Measurements from ENCODE around the gene NCAPD3. TPM values are rescaled to one million over a fixed set of nuclear protein-coding genes. Genes with fewer than 3 reads are reported as not detected.

Gene NCAPD3
- total and polyA plus RNA-seq, 2 of the 13 experiments (the other 11 are each of a cell fraction or from before 2014, with no cell fraction given) = 20.7 to 25.6 TPM

DNA sequence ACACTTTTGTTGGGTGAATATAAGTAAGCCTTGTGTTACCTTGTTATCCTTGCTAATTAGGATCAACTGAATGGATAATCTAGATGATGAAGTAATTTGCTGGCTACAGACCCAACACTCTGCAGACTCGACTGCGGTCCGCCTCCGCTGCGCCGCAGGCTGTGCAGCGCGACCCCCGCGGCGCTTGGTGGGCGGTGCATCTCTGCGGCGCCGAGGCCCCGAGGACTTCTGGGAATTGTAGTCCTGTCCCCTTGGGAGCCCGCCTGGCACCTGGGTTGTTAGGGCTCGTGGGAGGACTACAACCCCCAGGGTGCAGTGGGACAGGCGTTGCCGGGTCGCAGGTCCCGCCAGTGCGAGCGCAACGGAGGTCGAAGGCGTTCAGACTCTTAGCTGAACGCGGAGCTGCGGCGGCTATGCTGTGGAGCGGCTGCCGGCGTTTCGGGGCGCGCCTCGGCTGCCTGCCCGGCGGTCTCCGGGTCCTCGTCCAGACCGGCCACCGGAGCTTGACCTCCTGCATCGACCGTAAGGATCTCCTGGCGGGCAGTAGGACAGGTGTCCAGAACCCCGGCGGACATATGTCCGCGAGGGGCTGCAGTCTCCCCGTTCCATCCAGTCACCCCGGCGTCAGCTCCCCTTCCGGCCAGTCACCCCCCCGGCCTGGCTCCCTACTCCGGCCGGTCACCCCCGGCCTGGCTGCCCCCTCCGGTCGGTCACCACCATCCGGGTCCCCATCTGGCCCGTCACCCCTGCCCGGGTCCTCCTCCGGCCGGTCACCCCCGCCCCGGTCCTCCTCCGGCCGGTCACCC is 29.6 kb upstream of the NCAPD3 start, which contains the start of the genes ACAD8 and THYN1 (continued):
- TF ChIP-seq, protein P1, sequence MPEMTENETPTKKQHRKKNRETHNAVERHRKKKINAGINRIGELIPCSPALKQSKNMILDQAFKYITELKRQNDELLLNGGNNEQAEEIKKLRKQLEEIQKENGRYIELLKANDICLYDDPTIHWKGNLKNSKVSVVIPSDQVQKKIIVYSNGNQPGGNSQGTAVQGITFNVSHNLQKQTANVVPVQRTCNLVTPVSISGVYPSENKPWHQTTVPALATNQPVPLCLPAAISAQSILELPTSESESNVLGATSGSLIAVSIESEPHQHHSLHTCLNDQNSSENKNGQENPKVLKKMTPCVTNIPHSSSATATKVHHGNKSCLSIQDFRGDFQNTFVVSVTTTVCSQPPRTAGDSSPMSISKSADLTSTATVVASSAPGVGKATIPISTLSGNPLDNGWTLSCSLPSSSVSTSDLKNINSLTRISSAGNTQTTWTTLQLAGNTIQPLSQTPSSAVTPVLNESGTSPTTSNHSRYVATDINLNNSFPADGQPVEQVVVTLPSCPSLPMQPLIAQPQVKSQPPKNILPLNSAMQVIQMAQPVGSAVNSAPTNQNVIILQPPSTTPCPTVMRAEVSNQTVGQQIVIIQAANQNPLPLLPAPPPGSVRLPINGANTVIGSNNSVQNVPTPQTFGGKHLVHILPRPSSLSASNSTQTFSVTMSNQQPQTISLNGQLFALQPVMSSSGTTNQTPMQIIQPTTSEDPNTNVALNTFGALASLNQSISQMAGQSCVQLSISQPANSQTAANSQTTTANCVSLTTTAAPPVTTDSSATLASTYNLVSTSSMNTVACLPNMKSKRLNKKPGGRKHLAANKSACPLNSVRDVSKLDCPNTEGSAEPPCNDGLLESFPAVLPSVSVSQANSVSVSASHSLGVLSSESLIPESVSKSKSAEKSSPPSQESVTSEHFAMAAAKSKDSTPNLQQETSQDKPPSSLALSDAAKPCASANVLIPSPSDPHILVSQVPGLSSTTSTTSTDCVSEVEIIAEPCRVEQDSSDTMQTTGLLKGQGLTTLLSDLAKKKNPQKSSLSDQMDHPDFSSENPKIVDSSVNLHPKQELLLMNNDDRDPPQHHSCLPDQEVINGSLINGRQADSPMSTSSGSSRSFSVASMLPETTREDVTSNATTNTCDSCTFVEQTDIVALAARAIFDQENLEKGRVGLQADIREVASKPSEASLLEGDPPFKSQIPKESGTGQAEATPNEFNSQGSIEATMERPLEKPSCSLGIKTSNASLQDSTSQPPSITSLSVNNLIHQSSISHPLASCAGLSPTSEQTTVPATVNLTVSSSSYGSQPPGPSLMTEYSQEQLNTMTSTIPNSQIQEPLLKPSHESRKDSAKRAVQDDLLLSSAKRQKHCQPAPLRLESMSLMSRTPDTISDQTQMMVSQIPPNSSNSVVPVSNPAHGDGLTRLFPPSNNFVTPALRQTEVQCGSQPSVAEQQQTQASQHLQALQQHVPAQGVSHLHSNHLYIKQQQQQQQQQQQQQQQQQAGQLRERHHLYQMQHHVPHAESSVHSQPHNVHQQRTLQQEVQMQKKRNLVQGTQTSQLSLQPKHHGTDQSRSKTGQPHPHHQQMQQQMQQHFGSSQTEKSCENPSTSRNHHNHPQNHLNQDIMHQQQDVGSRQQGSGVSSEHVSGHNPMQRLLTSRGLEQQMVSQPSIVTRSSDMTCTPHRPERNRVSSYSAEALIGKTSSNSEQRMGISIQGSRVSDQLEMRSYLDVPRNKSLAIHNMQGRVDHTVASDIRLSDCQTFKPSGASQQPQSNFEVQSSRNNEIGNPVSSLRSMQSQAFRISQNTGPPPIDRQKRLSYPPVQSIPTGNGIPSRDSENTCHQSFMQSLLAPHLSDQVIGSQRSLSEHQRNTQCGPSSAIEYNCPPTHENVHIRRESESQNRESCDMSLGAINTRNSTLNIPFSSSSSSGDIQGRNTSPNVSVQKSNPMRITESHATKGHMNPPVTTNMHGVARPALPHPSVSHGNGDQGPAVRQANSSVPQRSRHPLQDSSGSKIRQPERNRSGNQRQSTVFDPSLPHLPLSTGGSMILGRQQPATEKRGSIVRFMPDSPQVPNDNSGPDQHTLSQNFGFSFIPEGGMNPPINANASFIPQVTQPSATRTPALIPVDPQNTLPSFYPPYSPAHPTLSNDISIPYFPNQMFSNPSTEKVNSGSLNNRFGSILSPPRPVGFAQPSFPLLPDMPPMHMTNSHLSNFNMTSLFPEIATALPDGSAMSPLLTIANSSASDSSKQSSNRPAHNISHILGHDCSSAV (CRISPR knock-in tag; IDR thresholded peaks at IDR 0.05; ENCODE audit: borderline replicate concordance) = no peak
- TF ChIP-seq ZNF672 (CRISPR knock-in tag; IDR thresholded peaks at IDR 0.05) (no peak), ZSCAN12 (CRISPR knock-in tag; IDR thresholded peaks at IDR 0.05) (no peak), TRIM24 (CRISPR knock-in tag; IDR thresholded peaks at IDR 0.05) (no peak), SUZ12 (IDR thresholded peaks at IDR 0.05; ENCODE audit: low read depth, low read length) (peak; percentile 93), HMGA1 (CRISPR knock-in tag; conservative IDR thresholded peaks at IDR 0.05) (no peak), CHCHD3 (CRISPR knock-in tag; IDR thresholded peaks at IDR 0.05) (no peak), FOXM1 (CRISPR knock-in tag; IDR thresholded peaks at IDR 0.05) (no peak), TAF1 (CRISPR knock-in tag; IDR thresholded peaks at IDR 0.05) (peak; percentile 91), ZC3H4 (CRISPR knock-in tag; IDR thresholded peaks at IDR 0.05; ENCODE audit: borderline replicate concordance) (no peak), TBL1XR1 (IDR thresholded peaks at IDR 0.05; ENCODE audit: borderline replicate concordance, low read length, partially characterized antibody) (no peak), SSRP1 (CRISPR knock-in tag; IDR thresholded peaks at IDR 0.05) (no peak), ARNTL (CRISPR knock-in tag; IDR thresholded peaks at IDR 0.05) (no peak), ZNF644 (CRISPR knock-in tag; IDR thresholded peaks at IDR 0.05; ENCODE audit: low read depth) (no peak), NR2C2 (CRISPR knock-in tag; IDR thresholded peaks at IDR 0.05; ENCODE audit: borderline replicate concordance) (peak; percentile 99), ZNF335 (CRISPR knock-in tag; IDR thresholded peaks at IDR 0.05) (peak; percentile 81), RBM39 (IDR thresholded peaks at IDR 0.05; ENCODE audit: low read depth, low read length, poor library complexity, severe bottlenecking) (peak; percentile 27), CENPT (CRISPR knock-in tag; IDR thresholded peaks at IDR 0.05; ENCODE audit: low read depth) (no peak), CBFB (CRISPR knock-in tag; IDR thresholded peaks at IDR 0.05) (no peak)
- TF ChIP-seq, protein P2, sequence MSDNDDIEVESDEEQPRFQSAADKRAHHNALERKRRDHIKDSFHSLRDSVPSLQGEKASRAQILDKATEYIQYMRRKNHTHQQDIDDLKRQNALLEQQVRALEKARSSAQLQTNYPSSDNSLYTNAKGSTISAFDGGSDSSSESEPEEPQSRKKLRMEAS (IDR thresholded peaks at IDR 0.05) = peak; percentile 29
- TF ChIP-seq, protein P3, sequence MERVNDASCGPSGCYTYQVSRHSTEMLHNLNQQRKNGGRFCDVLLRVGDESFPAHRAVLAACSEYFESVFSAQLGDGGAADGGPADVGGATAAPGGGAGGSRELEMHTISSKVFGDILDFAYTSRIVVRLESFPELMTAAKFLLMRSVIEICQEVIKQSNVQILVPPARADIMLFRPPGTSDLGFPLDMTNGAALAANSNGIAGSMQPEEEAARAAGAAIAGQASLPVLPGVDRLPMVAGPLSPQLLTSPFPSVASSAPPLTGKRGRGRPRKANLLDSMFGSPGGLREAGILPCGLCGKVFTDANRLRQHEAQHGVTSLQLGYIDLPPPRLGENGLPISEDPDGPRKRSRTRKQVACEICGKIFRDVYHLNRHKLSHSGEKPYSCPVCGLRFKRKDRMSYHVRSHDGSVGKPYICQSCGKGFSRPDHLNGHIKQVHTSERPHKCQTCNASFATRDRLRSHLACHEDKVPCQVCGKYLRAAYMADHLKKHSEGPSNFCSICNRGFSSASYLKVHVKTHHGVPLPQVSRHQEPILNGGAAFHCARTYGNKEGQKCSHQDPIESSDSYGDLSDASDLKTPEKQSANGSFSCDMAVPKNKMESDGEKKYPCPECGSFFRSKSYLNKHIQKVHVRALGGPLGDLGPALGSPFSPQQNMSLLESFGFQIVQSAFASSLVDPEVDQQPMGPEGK (CRISPR knock-in tag; IDR thresholded peaks at IDR 0.05) = peak; percentile 62
